ENCODE results near the gene MAN1A1.
"Not testable (repeated sequence)": the region's sequence is repeated elsewhere in the genome, so short reads cannot be mapped to it uniquely, and the experiment has no call there.

Gene MAN1A1

GRCh38 chr6:119190176-119190575 lies 159.4 kb downstream of the MAN1A1 start:
- DNase-seq: no peak

- DNase-seq: no peak
Measured at GRCh38 chr6:119189498-119189897, 160.1 kb downstream of the MAN1A1 start.

GRCh38 chr6:119187596-119187995 lies 162.0 kb downstream of the MAN1A1 start:
- DNase-seq: no peak

- DNase-seq: no peak
Measured at GRCh38 chr6:119186490-119186889, 163.1 kb downstream of the MAN1A1 start.

- no peak for DNase-seq
Measured at GRCh38 chr6:119184008-119184648, 165.4 kb downstream of the MAN1A1 start.

GRCh38 chr6:119183457-119183856 lies 166.1 kb downstream of the MAN1A1 start:
- no peak for DNase-seq

- DNase-seq: no peak
Measured at GRCh38 chr6:119182875-119183274, 166.7 kb downstream of the MAN1A1 start.

- no peak for DNase-seq
Measured at GRCh38 chr6:119182216-119182803, 167.3 kb downstream of the MAN1A1 start.

GRCh38 chr6:119181046-119181445 lies 168.5 kb downstream of the MAN1A1 start:
- no peak for DNase-seq

- DNase-seq: no peak
Measured at GRCh38 chr6:119179842-119180241, 169.7 kb downstream of the MAN1A1 start.

GRCh38 chr6:119179062-119179461 lies 170.5 kb downstream of the MAN1A1 start:
- no peak for DNase-seq

- no peak for DNase-seq
Measured at GRCh38 chr6:119176445-119176844, 173.1 kb downstream of the MAN1A1 start.

- DNase-seq: no peak
Measured at GRCh38 chr6:119174879-119175817, 174.4 kb downstream of the MAN1A1 start.

GRCh38 chr6:119174085-119174445 lies 175.5 kb downstream of the MAN1A1 start:
- DNase-seq: no peak

- no peak for DNase-seq
Measured at GRCh38 chr6:119173249-119174084, 176.1 kb downstream of the MAN1A1 start.

- DNase-seq: no peak
Measured at GRCh38 chr6:119172824-119173223, 176.7 kb downstream of the MAN1A1 start.

GRCh38 chr6:119171864-119172588 lies 177.5 kb downstream of the MAN1A1 start:
- DNase-seq: no peak

GRCh38 chr6:119171088-119171841 lies 178.3 kb downstream of the MAN1A1 start:
- no peak for DNase-seq

GRCh38 chr6:119170447-119171087 lies 179.0 kb downstream of the MAN1A1 start:
- DNase-seq: no peak

- DNase-seq: no peak
Measured at GRCh38 chr6:119170103-119170446, 179.5 kb downstream of the MAN1A1 start.

- not testable (repeated sequence) for DNase-seq
Measured at GRCh38 chr6:119169355-119169754, 180.2 kb downstream of the MAN1A1 start.

Measured in KG1 (cell line).